NT2/D1 (cell line): Measurements from ENCODE around the gene ZNF766.

ENCODE experiments used
- DNase-seq: peaks from one replicate; pipeline ENCODE4 v3.0.0-alpha.2; 2011; ENCODE audit warnings: low read depth, low spot score
- H3K27me3 ChIP-seq: 2 replicates; pipeline ENCODE4 v1.6.0; 2011; ENCODE audit warnings: mild to moderate bottlenecking; ENCODE audit not compliant: insufficient read length, insufficient read depth
- H3K36me3 ChIP-seq: 2 replicates; pipeline ENCODE4 v1.6.1; 2011; ENCODE audit warnings: mild to moderate bottlenecking, low read length, mixed read lengths; ENCODE audit not compliant: insufficient read depth, insufficient read length
- H3K4me1 ChIP-seq: 2 replicates; pipeline ENCODE4 v1.5.1; 2011; ENCODE audit not compliant: insufficient read depth, insufficient read length
- H3K4me3 ChIP-seq: 2 replicates; pipeline ENCODE4 v1.5.1; 2011; ENCODE audit warnings: low read depth; ENCODE audit not compliant: insufficient read length
- H3K9ac ChIP-seq: 2 replicates; pipeline ENCODE4 v1.6.0; 2011; ENCODE audit warnings: low read depth; ENCODE audit not compliant: insufficient read length
- H3K9me3 ChIP-seq: 2 replicates; pipeline ENCODE4 v1.5.1; 2011; ENCODE audit warnings: mild to moderate bottlenecking, low read length; ENCODE audit not compliant: insufficient read depth
- SUZ12 ChIP-seq: IDR thresholded peaks from 2 replicates; pipeline ENCODE4 v1.6.1; 2011; ENCODE audit not compliant: insufficient read length, insufficient read depth; ENCODE audit errors: extremely low read depth
- YY1 ChIP-seq: IDR thresholded peaks from 2 replicates; pipeline ENCODE4 v1.6.1; 2011; ENCODE audit not compliant: insufficient read length, insufficient read depth
- ZNF274 ChIP-seq: IDR thresholded peaks from 2 replicates; pipeline ENCODE4 v1.6.1; 2011; ENCODE audit warnings: mild to moderate bottlenecking, low read depth, low read length

ZNF766 gene

DNA sequence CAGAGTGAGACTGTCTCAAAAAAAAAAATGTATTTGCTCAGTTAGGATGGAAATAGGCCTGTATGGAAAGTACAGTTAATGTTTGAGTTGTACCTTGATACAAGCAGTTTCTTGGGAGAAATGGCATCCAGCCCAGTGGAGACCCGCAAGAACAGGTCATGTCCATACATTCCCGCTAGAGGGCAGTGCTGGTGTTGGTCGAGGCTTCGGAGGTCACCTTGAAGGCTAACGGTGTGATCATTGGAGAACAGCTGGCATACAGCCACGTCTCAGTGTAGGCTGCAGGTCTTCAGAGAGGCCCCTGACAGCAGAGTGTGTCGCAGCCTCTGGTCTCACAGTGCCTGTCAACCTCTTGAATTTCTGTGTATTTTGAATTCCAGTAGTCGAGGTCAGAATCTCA is 74.2 kb downstream of the ZNF766 start:
- TF ChIP-seq YY1 (no peak), ZNF274 (no peak), SUZ12 (no peak)
- H3K27me3 ChIP-seq, result no peaks in the 10 kb centered on the region
- H3K9ac ChIP-seq, result no peak overlapping the region
- H3K4me3 ChIP-seq, result no peak overlapping the region
- H3K4me1 ChIP-seq, result no peaks in the 10 kb centered on the region
- DNase-seq, result peak; percentile 63
- no peaks in the 10 kb centered on the region for H3K9me3 ChIP-seq
- H3K36me3 ChIP-seq, result peaks cover 16% of the 10 kb centered on the region

- Histone ChIP-seq H3K4me3 (no peak overlapping the region), H3K9me3 (no peaks in the 10 kb centered on the region), H3K36me3 (peaks cover 27% of the 10 kb centered on the region), H3K9ac (no peak overlapping the region), H3K27me3 (no peaks in the 10 kb centered on the region), H3K4me1 (no peaks in the 10 kb centered on the region)
- DNase-seq, result no peak
- TF ChIP-seq SUZ12 (no peak), ZNF274 (no peak), YY1 (no peak)
Measured at GRCh38 chr19:52345162-52345561, 75.8 kb downstream of the ZNF766 start.
